AG09319 (cell line): Measurements from ENCODE around the gene PTH1R.

Experiments used
- DNase-seq: peaks from one replicate; pipeline ENCODE4 v3.0.0-alpha.2; 2010; ENCODE audit warnings: low read depth; ENCODE audit errors: extremely low read depth
- TF ChIP-seq, protein P1 (sequence below): IDR thresholded peaks from 2 replicates; pipeline ENCODE4 v1.5.1; 2011; ENCODE audit warnings: low read depth, mild to moderate bottlenecking, inconsistent platforms, low read length, moderate library complexity

The PTH1R gene

DNA sequence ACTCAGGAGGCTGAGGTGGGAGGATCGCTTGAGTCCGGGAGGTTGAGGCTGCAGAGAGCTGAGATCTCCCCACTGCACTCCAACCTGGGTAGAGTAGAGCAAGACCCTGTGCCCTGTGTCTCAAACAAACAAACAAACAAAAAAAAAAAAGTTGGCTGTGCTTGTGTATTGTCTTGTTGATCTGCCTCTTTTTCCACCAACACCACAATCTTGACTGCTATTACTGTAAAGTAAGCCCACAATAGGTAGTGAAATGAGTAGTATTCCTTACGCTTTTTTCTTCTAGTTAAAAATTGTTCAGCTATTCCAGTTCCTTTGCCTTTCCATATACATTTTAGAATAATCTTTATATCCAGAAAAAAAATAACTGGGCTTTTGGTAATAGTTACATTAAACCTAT, 35.5 kb downstream of the PTH1R start:
- TF ChIP-seq, protein P1, sequence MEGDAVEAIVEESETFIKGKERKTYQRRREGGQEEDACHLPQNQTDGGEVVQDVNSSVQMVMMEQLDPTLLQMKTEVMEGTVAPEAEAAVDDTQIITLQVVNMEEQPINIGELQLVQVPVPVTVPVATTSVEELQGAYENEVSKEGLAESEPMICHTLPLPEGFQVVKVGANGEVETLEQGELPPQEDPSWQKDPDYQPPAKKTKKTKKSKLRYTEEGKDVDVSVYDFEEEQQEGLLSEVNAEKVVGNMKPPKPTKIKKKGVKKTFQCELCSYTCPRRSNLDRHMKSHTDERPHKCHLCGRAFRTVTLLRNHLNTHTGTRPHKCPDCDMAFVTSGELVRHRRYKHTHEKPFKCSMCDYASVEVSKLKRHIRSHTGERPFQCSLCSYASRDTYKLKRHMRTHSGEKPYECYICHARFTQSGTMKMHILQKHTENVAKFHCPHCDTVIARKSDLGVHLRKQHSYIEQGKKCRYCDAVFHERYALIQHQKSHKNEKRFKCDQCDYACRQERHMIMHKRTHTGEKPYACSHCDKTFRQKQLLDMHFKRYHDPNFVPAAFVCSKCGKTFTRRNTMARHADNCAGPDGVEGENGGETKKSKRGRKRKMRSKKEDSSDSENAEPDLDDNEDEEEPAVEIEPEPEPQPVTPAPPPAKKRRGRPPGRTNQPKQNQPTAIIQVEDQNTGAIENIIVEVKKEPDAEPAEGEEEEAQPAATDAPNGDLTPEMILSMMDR, result no peak
- no peak for DNase-seq

DNA sequence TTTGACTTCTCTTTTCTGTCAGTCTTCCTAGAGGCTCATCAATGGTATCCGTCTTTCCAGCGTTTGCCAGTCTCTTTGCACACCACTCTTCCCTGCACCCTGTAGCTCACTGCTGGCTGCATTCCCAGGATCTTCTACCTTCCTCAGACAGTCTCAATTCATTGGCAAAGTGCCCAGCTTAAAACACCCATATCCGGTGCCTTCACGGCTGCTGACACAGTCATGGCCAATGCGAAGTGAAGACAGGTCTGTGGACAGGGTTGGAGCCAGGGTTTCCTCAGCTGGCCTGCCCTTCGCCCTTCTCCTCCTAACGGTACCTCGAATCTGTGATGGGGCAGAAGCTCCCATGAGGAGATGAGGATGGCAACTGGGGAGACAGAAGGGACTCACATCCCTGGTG, 36.1 kb downstream of the PTH1R start:
- DNase-seq, result no peak
- TF ChIP-seq, protein P1, result no peak

- DNase-seq, result no peak
- TF ChIP-seq, protein P1, result no peak
Observed at GRCh38 chr3:46914849-46915248, 37.3 kb downstream of the PTH1R start.

GRCh38 chr3:46915297-46915822, 37.8 kb downstream of the PTH1R start:
- TF ChIP-seq, protein P1, result no peak
- no peak for DNase-seq

DNA sequence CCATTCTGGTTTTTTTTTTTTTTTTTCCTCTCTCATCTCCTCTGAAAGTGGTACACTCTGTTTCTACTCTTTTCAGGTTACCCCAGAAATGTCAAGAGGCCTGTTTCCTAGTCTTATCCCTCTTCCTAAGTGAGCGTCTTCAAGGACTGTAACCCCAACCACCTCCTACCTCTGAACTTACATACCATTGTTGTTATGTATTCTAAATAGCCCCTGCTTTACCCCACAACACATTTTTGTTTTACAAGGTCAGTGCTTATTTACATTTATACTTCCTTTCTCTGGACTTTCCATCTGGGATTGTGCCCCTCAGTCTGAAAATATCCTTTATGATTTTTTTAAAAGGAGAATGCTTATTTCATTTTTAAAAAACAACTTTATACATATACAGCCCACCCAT, 38.8 kb downstream of the PTH1R start:
- no peak for DNase-seq

DNA sequence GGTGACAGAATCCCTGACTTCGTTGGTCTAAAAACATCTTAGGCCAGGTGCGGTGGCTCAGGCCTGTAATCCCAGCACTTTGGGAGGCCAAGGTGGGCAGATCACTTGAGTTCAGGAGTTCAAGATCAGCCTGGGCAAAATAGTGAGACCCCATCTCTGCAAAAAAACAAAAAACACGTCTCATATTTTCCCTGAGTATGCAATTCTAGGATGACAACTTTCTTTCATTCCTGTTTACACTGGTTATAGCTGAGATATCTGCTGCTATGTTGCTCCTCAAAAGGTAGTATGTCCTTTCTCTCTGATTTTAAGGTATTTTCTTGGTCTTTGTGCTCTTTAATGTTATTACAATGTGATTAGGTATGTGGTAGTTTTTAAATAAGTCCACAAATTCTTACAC, 39.3 kb downstream of the PTH1R start:
- TF ChIP-seq, protein P1, result no peak
- no peak for DNase-seq

More for the DNA sequence above, 38.8 kb downstream of the PTH1R start:
- TF ChIP-seq, protein P1, result no peak

DNA sequence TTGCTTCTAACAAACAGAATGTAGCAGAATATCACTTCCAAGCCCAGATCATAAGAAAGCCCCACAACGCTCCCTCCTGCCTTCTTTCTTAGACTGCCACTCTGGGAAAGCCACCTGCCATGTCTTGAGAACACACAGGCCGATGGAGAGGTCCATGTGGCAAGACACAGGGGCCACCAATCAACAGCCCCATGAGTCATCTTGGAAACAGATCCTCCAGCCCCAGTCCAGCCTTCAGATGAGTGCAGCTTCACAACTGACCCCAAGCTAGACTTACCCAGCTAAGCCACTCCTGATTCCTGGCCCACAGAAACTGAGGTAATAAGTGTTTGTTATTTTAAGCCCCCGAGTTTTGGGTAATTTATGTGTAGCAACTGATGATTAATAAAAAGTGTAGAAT, 39.7 kb downstream of the PTH1R start:
- TF ChIP-seq, protein P1, result no peak
- no peak for DNase-seq
